GM20431 (cell line): ENCODE measurements around the gene TOPORS.
"Not testable (repeated sequence)": the region's sequence is repeated elsewhere in the genome, so short reads cannot be mapped to it uniquely, and the experiment has no call there.

Experiments
- in situ Hi-C: fragments of 300-500 bp; cut with MseI, MboI; formaldehyde crosslinking; loops from one replicate; pipeline ENCODE4 v1.15.0; 2020; ENCODE audit warnings: low sequenced_read_pairs; ENCODE audit not compliant: unreplicated experiment

TOPORS gene

DNA sequence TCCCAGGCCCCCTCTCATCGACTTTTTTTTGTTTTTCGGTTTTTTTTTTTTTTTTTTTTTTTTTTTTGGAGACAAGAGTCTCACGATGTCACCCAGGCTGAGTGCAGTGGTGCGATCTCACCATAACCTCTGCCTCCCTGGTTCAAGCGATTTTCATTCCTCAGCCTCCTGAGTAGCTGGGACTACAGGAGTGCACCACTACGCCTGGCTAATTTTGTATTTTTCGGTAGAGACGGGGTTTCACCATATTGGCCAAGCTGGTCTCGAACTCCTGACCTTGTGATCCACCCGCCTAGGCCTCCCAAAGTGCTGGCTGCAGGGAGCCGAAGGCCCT, 27.9 kb downstream of the TOPORS start:
- in situ Hi-C loops, result not testable (repeated sequence)

DNA sequence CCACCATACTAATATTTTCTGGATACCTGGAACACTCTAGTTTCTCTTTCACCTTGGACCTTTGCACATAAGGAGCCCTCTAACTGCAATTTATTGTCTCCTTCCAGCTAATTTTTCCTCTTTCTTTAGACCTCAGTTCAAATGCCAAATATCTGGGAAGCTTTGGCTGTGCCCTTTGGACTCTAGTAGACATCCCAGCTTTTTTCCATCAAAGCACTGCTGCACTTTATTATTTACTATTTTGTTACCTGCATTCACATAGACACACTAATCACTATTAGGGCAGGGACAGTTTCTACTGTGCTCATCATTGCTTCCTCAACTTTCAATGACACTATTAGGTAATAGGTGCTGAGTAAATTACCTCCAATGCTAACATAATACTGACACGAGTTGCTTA, 28.5 kb downstream of the TOPORS start:
- in situ Hi-C loops, result no loop called here

DNA sequence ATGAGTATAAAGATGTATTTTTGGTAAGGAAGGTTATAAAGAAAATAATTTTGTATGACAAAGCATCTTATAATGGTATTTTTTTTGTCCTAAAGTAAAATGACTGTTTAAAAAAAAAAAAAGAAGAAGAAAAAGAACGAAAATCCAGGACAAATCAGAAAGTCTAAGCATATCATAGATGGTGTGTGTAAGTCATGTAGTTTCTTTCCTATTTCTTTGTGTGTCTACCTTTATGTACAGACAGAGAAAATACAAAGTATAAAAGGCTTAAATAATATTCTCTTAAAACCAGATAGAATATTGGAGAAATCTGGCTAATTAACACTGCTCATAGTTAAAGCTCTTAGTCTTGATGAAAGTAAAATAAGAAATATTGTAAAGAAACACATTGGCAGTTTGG, 34.1 kb downstream of the TOPORS start:
- in situ Hi-C loops, result no loop called here

DNA sequence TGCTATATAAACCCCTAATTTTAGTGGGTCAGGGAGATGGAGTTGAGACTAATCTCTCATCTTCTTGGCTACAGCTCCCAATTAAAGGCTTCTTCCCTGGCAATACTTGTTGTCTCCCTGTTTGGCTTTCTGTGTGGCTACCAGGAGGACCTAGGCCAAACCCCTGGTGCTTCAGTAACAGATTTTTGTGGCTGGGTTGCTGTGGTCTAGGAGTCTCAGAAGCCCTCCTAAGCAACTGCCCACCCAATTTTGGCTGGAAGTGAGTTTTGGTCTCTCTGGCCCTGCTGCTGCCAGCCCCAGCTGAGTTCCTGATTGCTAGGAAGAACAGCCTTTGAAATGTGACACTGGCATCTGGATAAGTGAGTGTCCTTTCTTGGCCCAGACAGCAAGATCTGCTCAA, 36.1 kb downstream of the TOPORS start:
- in situ Hi-C loops, result no loop called here

DNA sequence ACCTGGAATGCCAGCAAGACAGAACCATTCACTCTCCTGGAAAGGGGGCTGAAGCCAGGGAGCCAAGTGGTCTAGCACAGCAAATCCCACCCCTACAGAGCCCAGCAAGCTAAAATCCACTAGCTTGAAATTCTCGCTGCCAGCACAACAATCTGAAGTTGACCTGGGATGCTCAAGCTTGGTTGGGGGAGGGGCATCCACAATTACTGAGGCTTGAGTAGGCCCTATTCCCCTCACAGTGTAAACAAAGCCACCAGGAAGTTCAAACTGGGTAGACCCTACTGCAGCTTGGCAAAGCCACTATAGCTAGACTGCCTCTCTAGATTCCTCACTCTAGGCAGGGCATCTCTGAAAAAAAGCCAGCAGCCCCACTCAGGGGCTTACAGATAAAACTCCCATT, 43.7 kb downstream of the TOPORS start:
- in situ Hi-C loops, result no loop called here

DNA sequence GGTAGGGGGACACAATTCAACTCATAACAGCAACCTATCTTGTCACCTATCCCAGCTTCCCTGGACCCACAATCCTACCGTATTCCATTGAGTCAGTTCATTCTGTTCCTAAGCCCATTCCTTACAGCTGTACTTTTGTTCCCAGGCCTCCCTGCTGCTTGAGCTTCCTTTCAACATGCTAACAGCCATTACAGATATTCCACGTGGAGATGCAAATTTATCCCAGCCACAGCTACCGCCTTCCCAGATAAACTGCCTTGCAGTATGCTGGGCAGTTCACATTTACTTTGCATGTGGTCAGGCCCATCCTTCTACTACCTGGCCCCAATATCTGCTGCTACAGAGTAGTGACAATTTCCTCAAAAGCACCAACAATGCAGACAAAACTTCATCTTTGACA, 49.4 kb downstream of the TOPORS start:
- in situ Hi-C loops, result no loop called here

DNA sequence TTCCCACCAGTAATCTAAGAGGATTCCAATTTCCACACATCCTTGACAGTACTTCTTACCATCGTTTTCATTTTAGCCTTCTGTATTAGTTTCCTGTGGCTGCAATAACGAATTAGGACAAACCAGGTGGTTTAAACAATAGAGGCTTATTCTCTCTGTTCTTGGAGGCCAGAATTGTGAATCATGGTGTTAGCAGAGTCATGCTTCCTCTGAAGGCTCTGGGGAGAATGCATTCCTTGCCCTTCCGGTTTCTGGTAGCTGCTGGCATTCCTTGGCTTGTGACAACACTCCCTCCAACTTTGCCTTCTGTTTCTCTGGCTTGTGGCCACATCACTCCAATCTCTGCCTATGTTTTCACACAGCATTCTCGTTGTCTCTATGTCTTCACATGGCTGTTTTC, 49.9 kb downstream of the TOPORS start:
- in situ Hi-C loops, result no loop called here

DNA sequence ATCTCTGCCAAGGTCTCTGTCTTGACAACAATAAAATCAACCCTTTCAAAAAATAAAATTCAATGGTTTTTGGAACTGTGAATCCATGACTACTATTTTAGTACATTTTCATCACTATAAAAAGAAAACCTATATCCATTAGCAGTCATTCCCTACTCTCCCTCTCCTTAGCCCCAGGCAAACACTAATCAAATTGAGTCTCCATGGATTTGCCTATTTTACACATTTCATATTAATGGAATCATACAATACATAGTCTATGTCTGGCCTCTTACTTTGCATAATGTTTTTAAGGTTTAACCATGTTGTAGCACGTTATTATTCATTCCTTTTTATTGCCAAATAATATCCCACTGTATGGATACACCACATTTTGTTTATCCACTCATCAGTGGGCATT, 50.5 kb downstream of the TOPORS start:
- in situ Hi-C loops, result no loop called here

DNA sequence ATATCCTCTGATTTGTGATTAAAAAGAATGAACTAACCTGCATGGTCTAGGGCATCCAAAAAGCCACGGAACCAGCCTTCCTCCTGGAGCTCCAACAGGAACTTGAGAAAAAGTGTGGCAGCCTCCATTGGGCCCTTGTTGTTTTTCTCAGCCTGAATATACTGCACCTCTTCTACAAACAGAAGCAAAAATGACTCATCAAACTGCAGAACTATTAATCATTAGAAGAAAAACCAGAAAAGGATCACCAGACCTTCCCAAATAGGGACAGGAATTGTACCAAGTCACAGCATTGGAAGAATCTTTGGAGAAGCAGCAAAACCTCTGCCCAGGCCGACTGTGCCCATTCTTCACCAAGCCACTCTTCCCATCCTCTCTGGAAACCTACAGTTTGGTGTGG, 51.6 kb downstream of the TOPORS start:
- in situ Hi-C loops, result no loop called here

DNA sequence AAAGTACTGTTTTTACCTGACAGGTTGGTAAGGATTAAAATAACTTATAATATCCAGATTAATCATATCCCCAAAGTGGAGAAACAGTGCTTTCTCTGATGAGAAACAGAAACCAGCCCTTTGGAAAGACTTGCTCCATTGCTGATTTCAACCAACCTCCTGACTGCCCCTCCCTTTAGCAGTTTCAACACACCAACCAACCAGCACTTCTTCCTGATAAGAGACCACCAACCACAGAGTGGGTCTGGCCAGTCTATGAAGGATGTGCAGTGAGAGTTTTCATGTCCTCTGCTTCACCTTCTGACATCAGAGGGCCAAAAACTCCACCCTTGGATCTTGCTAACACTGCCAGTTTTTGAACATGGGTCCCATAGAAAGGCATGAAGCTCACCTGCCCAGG, 54.5 kb downstream of the TOPORS start:
- in situ Hi-C loops, result no loop called here

DNA sequence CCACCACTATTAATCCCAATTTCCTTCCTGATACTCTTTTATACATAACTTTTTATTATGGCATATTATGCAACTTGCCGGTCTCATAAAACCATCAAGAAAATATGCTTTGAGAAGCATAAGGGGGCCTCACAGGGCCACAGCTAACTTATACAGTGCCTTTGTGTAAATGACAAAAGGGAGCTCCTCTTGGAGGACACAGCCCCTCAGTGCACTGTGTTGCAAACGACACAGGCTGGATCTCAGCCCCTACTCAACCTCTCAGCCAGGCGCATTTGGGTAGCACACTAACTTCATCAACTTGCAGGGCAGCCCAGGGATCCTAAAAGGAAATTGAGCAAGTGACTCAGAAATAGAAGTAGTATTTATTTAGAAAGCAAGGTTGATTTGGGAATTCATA, 61.8 kb downstream of the TOPORS start:
- in situ Hi-C loops, result no loop called here
